ENCODE measurements around the gene ANKRD28.

The ANKRD28 gene

DNA sequence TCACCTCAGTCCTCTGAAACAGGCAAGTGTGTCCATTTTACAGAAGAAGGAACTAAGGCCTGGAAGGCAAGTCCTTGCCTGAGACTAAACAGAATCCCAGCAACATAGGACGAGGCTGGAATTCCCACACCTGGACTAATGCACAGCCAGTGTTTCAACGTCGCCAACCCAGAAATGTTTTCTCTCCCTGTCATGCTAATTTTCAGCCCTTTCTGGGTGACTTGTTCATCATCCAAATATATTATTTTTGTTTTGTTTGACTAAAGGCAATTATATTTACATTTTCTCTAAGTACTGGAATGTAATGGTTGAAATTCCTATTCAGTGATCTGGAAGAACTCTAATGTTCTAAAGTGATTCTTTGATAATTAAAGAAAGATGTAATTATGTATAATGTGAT lies 144.5 kb downstream of the ANKRD28 start:
- H3K27ac ChIP-seq, result no peak overlapping the region
- no peak for TF ChIP-seq ZFX (IDR thresholded peaks at IDR 0.05)
- TF ChIP-seq, protein P1, sequence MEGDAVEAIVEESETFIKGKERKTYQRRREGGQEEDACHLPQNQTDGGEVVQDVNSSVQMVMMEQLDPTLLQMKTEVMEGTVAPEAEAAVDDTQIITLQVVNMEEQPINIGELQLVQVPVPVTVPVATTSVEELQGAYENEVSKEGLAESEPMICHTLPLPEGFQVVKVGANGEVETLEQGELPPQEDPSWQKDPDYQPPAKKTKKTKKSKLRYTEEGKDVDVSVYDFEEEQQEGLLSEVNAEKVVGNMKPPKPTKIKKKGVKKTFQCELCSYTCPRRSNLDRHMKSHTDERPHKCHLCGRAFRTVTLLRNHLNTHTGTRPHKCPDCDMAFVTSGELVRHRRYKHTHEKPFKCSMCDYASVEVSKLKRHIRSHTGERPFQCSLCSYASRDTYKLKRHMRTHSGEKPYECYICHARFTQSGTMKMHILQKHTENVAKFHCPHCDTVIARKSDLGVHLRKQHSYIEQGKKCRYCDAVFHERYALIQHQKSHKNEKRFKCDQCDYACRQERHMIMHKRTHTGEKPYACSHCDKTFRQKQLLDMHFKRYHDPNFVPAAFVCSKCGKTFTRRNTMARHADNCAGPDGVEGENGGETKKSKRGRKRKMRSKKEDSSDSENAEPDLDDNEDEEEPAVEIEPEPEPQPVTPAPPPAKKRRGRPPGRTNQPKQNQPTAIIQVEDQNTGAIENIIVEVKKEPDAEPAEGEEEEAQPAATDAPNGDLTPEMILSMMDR (conservative IDR thresholded peaks at IDR 0.05), result no peak

DNA sequence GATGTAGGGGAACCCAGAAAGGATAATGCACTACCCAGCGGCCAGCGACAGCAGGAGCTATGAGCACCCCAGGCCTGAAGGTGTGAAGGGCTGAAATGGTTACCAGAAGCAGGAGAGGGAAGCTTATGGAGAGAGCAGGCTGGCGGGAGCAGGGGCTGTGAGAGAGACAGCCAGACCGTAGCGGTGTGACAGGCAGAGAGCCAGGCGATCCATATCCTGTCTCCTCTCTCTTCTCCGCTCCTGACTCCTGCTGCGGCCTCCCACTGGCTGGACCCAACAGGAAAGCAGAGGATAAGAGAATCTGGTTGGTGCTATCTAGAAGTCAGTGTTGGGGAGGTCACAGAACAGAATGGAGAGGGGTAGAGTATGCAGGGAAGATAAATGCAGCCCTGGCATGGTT lies 146.4 kb downstream of the ANKRD28 start:
- H3K27ac ChIP-seq, result no peak overlapping the region
- no peak for TF ChIP-seq ZFX (IDR thresholded peaks at IDR 0.05)
- TF ChIP-seq, protein P1 (conservative IDR thresholded peaks at IDR 0.05), result no peak

DNA sequence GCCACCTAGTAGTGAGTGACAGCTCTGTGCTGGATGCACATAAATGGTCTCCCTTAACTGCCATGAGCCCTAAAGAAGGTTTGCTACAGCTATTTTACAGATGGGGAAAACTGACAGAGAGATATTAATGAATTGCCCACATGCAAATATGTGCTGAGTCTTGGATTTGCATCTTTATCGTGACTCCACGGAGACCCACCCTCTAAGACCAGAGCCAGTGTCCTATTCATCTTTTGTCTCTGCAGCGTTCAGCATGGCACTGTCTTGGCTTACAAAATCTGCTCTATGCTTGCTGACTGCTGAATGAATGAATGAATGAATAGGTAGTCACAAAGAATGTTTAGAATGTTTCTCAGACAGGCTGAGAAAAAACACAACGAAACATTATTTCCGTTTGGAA lies 147.9 kb downstream of the ANKRD28 start:
- TF ChIP-seq ZFX (IDR thresholded peaks at IDR 0.05), result no peak
- H3K27ac ChIP-seq, result no peak overlapping the region

DNA sequence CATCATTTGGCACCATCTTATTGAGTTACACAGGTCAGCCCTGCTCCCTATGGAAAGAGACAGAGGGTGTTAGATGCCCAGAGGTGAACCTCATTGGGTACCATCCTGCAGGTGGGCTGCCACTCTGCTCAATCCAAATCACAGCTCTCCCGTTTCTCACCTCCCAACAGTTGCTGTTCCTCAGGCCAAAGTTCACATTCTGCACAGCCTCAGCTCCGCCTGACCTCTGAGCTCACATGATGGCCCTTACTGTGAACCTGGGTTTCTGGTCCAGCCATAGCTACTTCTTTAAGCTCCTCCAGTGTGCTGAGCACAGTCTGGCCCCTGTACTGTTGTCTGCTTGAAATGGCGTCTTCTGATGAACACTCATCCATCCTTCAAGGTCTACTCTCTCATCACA lies 148.4 kb downstream of the ANKRD28 start:
- no peak overlapping the region for H3K27ac ChIP-seq
- TF ChIP-seq, protein P1 (conservative IDR thresholded peaks at IDR 0.05), result no peak
- TF ChIP-seq ZFX (IDR thresholded peaks at IDR 0.05), result no peak

DNA sequence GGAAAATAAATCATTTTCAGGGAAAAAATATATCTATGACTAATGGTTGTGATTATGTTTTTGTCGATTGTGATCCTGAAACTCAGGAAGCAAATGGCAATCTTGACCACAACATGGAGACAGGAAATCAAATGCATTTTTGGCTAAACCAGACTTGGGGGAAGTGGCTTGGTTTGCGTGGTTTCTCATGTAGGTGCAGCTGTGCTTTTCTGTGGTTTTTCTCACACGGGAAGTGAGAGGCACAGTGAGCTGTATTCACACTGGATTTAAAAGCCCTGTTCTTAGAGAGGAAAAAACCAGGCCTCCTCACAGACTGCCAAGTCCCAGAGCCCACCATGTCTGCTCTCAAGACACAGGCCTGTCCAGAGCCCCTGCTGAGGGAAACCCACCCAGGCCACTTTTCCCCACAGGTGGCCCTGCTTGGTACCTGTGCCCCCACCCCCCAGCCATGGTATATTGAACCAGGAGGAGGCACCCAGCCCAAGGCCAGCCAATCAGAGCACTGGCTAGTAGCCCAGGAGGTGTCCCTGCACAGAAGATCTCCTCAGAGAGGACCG lies 150.1 kb downstream of the ANKRD28 start:
- TF ChIP-seq, protein P1 (conservative IDR thresholded peaks at IDR 0.05), result no peak
- TF ChIP-seq ZFX (IDR thresholded peaks at IDR 0.05), result no peak
- H3K27ac ChIP-seq, result no peak overlapping the region

DNA sequence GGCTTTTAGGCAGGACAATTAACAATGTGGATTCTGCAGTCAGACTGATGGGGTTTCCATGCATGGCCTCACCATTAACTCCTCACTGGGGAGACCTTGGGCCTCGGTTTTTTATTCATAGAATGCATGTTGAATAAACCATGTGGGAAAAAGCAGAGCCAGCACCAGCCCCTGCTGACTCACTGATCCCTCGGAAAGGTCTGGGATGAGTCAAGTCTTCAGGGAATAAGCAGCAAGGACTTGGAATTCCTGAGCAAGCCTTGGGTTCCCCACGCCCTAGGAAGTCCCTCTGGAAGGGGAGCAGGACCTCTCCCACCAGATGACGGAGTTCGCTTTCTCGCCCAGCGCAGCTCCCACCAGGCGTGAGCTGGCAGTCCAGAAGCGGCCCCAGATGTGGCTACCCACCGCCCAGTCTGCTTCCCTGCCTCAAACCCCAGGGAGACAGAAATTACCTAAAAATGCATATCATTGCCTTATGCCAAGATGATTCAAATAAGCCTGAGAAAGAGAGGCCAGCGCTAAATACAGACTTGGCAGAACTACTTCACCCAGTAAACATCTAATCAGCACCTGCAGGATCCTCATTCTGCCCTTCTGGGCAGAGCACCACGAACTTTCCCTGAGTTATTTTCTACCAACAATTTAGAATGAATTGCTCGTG lies 150.8 kb downstream of the ANKRD28 start:
- no peak overlapping the region for H3K27ac ChIP-seq

DNA sequence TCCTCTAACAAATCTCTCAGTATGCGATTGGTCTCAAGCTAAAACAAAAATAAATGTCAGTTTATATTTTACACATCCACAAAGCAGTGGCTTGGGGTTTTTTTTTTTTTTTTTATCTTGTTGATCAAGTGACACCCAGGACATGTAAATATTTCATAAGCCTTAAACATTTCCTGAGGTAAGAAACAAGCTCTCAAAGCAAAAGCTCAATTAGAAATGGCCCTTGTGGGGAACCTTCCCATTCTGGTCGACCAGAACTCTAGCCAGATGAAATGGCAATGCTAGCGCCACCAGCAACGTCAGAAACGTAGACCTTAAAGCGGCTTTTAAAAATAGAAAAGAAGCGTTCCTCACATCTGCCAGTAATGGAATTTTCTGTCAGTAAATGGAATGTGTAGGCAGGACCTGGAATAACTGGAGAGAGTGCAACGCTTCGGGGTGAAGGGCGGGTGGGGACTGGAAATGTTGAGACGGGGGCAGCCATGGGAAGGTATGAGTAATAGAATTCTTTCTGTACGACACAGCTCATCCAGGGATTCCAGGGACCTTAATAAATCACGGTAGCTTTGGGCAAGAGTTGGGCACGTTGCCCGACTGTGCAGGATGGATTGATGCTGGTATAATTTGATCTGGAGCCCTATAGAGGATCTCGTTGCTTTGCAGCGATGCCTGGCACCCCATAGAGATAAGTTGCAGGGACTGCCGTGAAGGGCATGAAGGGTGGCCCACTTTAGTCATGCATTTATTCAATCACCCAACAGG lies 151.9 kb downstream of the ANKRD28 start:
- H3K27ac ChIP-seq, result no peak overlapping the region
- no peak for TF ChIP-seq ZFX (IDR thresholded peaks at IDR 0.05)
- TF ChIP-seq, protein P1 (conservative IDR thresholded peaks at IDR 0.05), result no peak

More for the DNA sequence above, 150.8 kb downstream of the ANKRD28 start:
- TF ChIP-seq, protein P1 (conservative IDR thresholded peaks at IDR 0.05), result no peak
- TF ChIP-seq ZFX (IDR thresholded peaks at IDR 0.05), result no peak

Data from C4-2B (cell line).